SK-N-SH treated with all-trans-retinoic acid at 6 μM for 48 hours (cell line): ENCODE measurements around the gene MCRS1.
A peak's percentile ranks its signal among the peaks of the same experiment; 100 is the strongest.

ENCODE experiments used
- ARNTL ChIP-seq: fragments of 450-650 bp; formaldehyde crosslinking; IDR thresholded peaks from 2 replicates; pipeline ENCODE4 v1.5.0; 2020; ENCODE audit warnings: low read depth, mild to moderate bottlenecking, moderate library complexity, borderline replicate concordance
- ESRRG ChIP-seq: fragments of 250-450 bp; sonication (Bioruptor Pico); IDR thresholded peaks from 2 replicates; pipeline ENCODE4 v1.6.1; 2021; ENCODE audit warnings: mild to moderate bottlenecking
- ISL1 ChIP-seq: fragments of 250-450 bp; sonication (Bioruptor Pico); IDR thresholded peaks from 2 replicates; pipeline ENCODE4 v2.1.2; 2022; ENCODE audit warnings: mild to moderate bottlenecking, moderate library complexity
- PATZ1 ChIP-seq: fragments of 250-450 bp; sonication (Bioruptor Pico); IDR thresholded peaks from 2 replicates; pipeline ENCODE4 v1.8.0; 2020; ENCODE audit warnings: mild to moderate bottlenecking, moderate library complexity, borderline replicate concordance
- POU6F1 ChIP-seq: fragments of 250-450 bp; sonication (Bioruptor Pico); IDR thresholded peaks from 2 replicates; pipeline ENCODE4 v1.8.0; 2021; ENCODE audit warnings: low read depth, mild to moderate bottlenecking, moderate library complexity, borderline replicate concordance
- RARB ChIP-seq: fragments of 250-450 bp; sonication (Bioruptor Pico); IDR thresholded peaks from 2 replicates; pipeline ENCODE4 v1.8.0; 2021; ENCODE audit warnings: mild to moderate bottlenecking, moderate library complexity
- TCF4 ChIP-seq: fragments of 250-450 bp; sonication (Bioruptor Pico); IDR thresholded peaks from 2 replicates; pipeline ENCODE4 v1.8.0; 2021; ENCODE audit warnings: mild to moderate bottlenecking, moderate library complexity, borderline replicate concordance
- ZFP3 ChIP-seq: fragments of 250-450 bp; sonication (Bioruptor Pico); IDR thresholded peaks from 2 replicates; pipeline ENCODE4 v1.5.0; 2020; ENCODE audit warnings: mild to moderate bottlenecking, moderate library complexity
- ZNF70 ChIP-seq: fragments of 450-650 bp; formaldehyde crosslinking; IDR thresholded peaks from 2 replicates; pipeline ENCODE4 v1.5.0; 2020; ENCODE audit warnings: mild to moderate bottlenecking, moderate library complexity

- no peak for TF ChIP-seq ARNTL (CRISPR knock-in tag)
- no peak for TF ChIP-seq ESRRG (CRISPR knock-in tag)
- no peak for TF ChIP-seq RARB (CRISPR knock-in tag)
- TF ChIP-seq ISL1 (CRISPR knock-in tag), result peak; percentile 30; the same call in 1 of the 2 replicates
- no peak for TF ChIP-seq TCF4
- no peak for TF ChIP-seq POU6F1 (CRISPR knock-in tag)
- TF ChIP-seq ZNF70 (CRISPR knock-in tag), result no peak
- no peak for TF ChIP-seq ZFP3 (CRISPR knock-in tag)
- no peak for TF ChIP-seq PATZ1
These were observed 48.7 kb upstream of the MCRS1 start for GRCh38 chr12:49616533-49617219.
